Parathyroid adenoma (tissue), 2 donors: ENCODE results near the gene CLEC11A.
A peak's percentile ranks its signal among the peaks of the same experiment; 100 is the strongest.
"Not testable (repeated sequence)": the region's sequence is repeated elsewhere in the genome, so short reads cannot be mapped to it uniquely, and the experiment has no call there.

Source experiments
- H2AFZ ChIP-seq: fragments of 300-600 bp; sonication (generic); one replicate; pipeline ENCODE4 v1.7.0; 2017; ENCODE audit warnings: antibody characterized with exemption, mild to moderate bottlenecking
- H3K27ac ChIP-seq: fragments of 300-600 bp; sonication (generic); one replicate; pipeline ENCODE4 v1.7.0; 2017
- H3K27me3 ChIP-seq: fragments of 300-600 bp; sonication (generic); one replicate; pipeline ENCODE4 v1.7.0; 2017; ENCODE audit warnings: low read length; ENCODE audit not compliant: control insufficient read depth, insufficient read depth
- H3K36me3 ChIP-seq: fragments of 300-600 bp; sonication (generic); one replicate; pipeline ENCODE4 v1.7.0; 2017; ENCODE audit warnings: low read length; ENCODE audit not compliant: control insufficient read depth, insufficient read depth
- H3K4me1 ChIP-seq: fragments of 300-600 bp; sonication (generic); one replicate; pipeline ENCODE4 v1.7.0; 2017; ENCODE audit warnings: control low read depth
- H3K4me2 ChIP-seq: fragments of 300-600 bp; sonication (generic); one replicate; pipeline ENCODE4 v1.7.0; 2017; ENCODE audit warnings: low read length
- H3K4me3 ChIP-seq: fragments of 300-600 bp; sonication (generic); one replicate; pipeline ENCODE4 v1.7.0; 2017; ENCODE audit warnings: low read depth, low read length
- H3K79me2 ChIP-seq: fragments of 300-600 bp; sonication (generic); one replicate; pipeline ENCODE4 v1.7.0; 2017; ENCODE audit warnings: control low read depth
- H3K9ac ChIP-seq: fragments of 300-600 bp; sonication (generic); one replicate; pipeline ENCODE4 v1.7.0; 2017; ENCODE audit warnings: mild to moderate bottlenecking
- H3K9me3 ChIP-seq: fragments of 300-600 bp; sonication (generic); one replicate; pipeline ENCODE4 v1.7.0; 2017; ENCODE audit warnings: low read length; ENCODE audit not compliant: control insufficient read depth
- CTCF ChIP-seq: fragments of 300-600 bp; sonication (generic); IDR thresholded peaks from one replicate; pipeline ENCODE4 v1.7.0; 2017; ENCODE audit warnings: antibody characterized with exemption, mild to moderate bottlenecking
- donor health status: primary hyperparathyroidism.

Gene CLEC11A

GRCh38 chr19:50750010-50750409 lies 26.8 kb downstream of the CLEC11A start:
- H3K9ac ChIP-seq, result no peak overlapping the region

GRCh38 chr19:50753879-50754278 lies 30.7 kb downstream of the CLEC11A start:
- Histone ChIP-seq H2AFZ (no peak overlapping the region), H3K27ac (no peak overlapping the region), H3K4me2 (no peak overlapping the region), H3K36me3 (no peaks in the 10 kb centered on the region), H3K4me3 (no peak overlapping the region), H3K4me1 (peaks cover 2% of the 10 kb centered on the region), H3K79me2 (no peaks in the 10 kb centered on the region), H3K9me3 (no peaks in the 10 kb centered on the region), H3K9ac (no peak overlapping the region), H3K27me3 (no peaks in the 10 kb centered on the region)
- TF ChIP-seq CTCF, result no peak

More at GRCh38 chr19:50750010-50750409, 26.8 kb downstream of the CLEC11A start:
- no peak overlapping the region for H2AFZ ChIP-seq
- TF ChIP-seq CTCF, result no peak
- H3K9me3 ChIP-seq, result no peaks in the 10 kb centered on the region
- no peaks in the 10 kb centered on the region for H3K79me2 ChIP-seq
- no peak overlapping the region for H3K4me2 ChIP-seq
- no peaks in the 10 kb centered on the region for H3K36me3 ChIP-seq
- no peak overlapping the region for H3K27ac ChIP-seq
- H3K4me3 ChIP-seq, result no peak overlapping the region
- H3K27me3 ChIP-seq, result no peaks in the 10 kb centered on the region
- peaks cover 2% of the 10 kb centered on the region for H3K4me1 ChIP-seq

- H3K4me3 ChIP-seq, H3K36me3 ChIP-seq, H3K27ac ChIP-seq, H3K9ac ChIP-seq, H3K79me2 ChIP-seq, H3K27me3 ChIP-seq, H2AFZ ChIP-seq, H3K9me3 ChIP-seq, H3K4me1 ChIP-seq, H3K4me2 ChIP-seq: not testable (repeated sequence)
Observed at GRCh38 chr19:50756244-50756643, 33.1 kb downstream of the CLEC11A start.

GRCh38 chr19:50757624-50758023 lies 34.5 kb downstream of the CLEC11A start:
- not testable (repeated sequence) for H3K4me1 ChIP-seq, H2AFZ ChIP-seq, H3K27me3 ChIP-seq, H3K79me2 ChIP-seq, H3K9ac ChIP-seq, H3K9me3 ChIP-seq, H3K27ac ChIP-seq, H3K36me3 ChIP-seq, H3K4me2 ChIP-seq, H3K4me3 ChIP-seq

- H3K36me3 ChIP-seq, H3K27ac ChIP-seq, H3K9me3 ChIP-seq, H3K27me3 ChIP-seq, H3K4me1 ChIP-seq, H3K4me2 ChIP-seq, H3K4me3 ChIP-seq, H3K79me2 ChIP-seq, H2AFZ ChIP-seq, H3K9ac ChIP-seq: not testable (repeated sequence)
Observed at GRCh38 chr19:50759076-50759475, 35.9 kb downstream of the CLEC11A start.

GRCh38 chr19:50759886-50760285 lies 36.7 kb downstream of the CLEC11A start:
- H3K79me2 ChIP-seq, result no peaks in the 10 kb centered on the region
- H3K27me3 ChIP-seq, result no peaks in the 10 kb centered on the region
- peaks cover 5% of the 10 kb centered on the region for H3K4me1 ChIP-seq
- no peak overlapping the region for H3K4me3 ChIP-seq
- no peaks in the 10 kb centered on the region for H3K36me3 ChIP-seq
- no peaks in the 10 kb centered on the region for H3K9me3 ChIP-seq
- H3K27ac ChIP-seq, result no peak overlapping the region
- no peak overlapping the region for H2AFZ ChIP-seq
- H3K9ac ChIP-seq, result no peak overlapping the region
- no peak for TF ChIP-seq CTCF
- H3K4me2 ChIP-seq, result no peak overlapping the region

GRCh38 chr19:50761501-50761900 lies 38.3 kb downstream of the CLEC11A start:
- not testable (repeated sequence) for H3K9me3 ChIP-seq, H3K27ac ChIP-seq, H3K4me1 ChIP-seq, H3K9ac ChIP-seq, H3K36me3 ChIP-seq, H3K79me2 ChIP-seq, H3K4me3 ChIP-seq, H3K27me3 ChIP-seq, H3K4me2 ChIP-seq, H2AFZ ChIP-seq

- H3K9me3 ChIP-seq, H3K4me2 ChIP-seq, H3K27me3 ChIP-seq, H3K79me2 ChIP-seq, H3K36me3 ChIP-seq, H3K4me1 ChIP-seq, H3K4me3 ChIP-seq, H3K9ac ChIP-seq: not testable (repeated sequence)
- H2AFZ ChIP-seq, result peak overlapping the region; percentile 46
- H3K27ac ChIP-seq, result peak overlapping the region; percentile 59
Observed at GRCh38 chr19:50763521-50763920, 40.4 kb downstream of the CLEC11A start.
